ENCODE results near the gene ST3GAL5. TPM values are rescaled to one million over a fixed set of nuclear protein-coding genes. Genes with fewer than 3 reads are reported as not detected.

Gene ST3GAL5
- total and polyA plus RNA-seq, 7 donors: 2.8 to 24.2 (median 16.1) TPM

DNA sequence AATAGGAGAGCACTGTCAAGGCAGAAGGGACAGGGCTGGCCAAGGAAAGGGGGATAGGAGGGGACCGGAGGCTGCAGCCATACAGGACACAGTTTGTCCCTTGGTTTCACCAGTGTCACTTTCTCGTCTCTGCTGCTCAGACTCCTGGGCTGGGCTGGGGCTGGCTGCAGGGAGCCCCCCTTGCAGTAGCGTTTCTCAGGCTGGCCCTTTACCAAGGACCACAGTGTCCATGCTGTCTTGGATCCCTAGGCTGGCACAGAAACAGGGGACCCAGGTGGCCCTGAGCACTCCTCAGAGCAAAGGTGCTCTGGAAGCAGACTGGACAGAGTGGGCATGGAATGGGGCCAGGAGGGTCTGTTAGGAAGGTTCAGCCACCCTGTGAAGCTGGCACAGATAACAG lies 100.2 kb downstream of the ST3GAL5 start:
- Histone ChIP-seq H3K27me3 (no peaks in the 10 kb centered on the region), H3K9me3 (no peaks in the 10 kb centered on the region), H3K36me3 (peaks cover 0 to 13% (median 0%) of the 10 kb centered on the region in 4 donors), H3K4me1 (peaks cover 0 to 51% (median 44%) of the 10 kb centered on the region in 4 donors), H3K4me3 (no peak overlapping the region), H3K27ac (no peak overlapping the region)
- 76 to 92% methylated on average over 3 of the region's 3 CpGs for WGBS, 2 donors
- intact Hi-C loops (cut with DNase I): loop anchor here (5.0 kb wide), 1 partner anchor 41 kb away; no protein-coding TSS in a partner anchor
- TF ChIP-seq, protein P1, sequence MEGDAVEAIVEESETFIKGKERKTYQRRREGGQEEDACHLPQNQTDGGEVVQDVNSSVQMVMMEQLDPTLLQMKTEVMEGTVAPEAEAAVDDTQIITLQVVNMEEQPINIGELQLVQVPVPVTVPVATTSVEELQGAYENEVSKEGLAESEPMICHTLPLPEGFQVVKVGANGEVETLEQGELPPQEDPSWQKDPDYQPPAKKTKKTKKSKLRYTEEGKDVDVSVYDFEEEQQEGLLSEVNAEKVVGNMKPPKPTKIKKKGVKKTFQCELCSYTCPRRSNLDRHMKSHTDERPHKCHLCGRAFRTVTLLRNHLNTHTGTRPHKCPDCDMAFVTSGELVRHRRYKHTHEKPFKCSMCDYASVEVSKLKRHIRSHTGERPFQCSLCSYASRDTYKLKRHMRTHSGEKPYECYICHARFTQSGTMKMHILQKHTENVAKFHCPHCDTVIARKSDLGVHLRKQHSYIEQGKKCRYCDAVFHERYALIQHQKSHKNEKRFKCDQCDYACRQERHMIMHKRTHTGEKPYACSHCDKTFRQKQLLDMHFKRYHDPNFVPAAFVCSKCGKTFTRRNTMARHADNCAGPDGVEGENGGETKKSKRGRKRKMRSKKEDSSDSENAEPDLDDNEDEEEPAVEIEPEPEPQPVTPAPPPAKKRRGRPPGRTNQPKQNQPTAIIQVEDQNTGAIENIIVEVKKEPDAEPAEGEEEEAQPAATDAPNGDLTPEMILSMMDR (IDR thresholded peaks at IDR 0.05): no peak
- no peak for TF ChIP-seq EP300 (IDR thresholded peaks at IDR 0.05)
- no peak for TF ChIP-seq POLR2A (IDR thresholded peaks at IDR 0.05)
- no peak for TF ChIP-seq POLR2AphosphoS5 (IDR thresholded peaks at IDR 0.05)
- DNase-seq: peak; percentile 45

DNA sequence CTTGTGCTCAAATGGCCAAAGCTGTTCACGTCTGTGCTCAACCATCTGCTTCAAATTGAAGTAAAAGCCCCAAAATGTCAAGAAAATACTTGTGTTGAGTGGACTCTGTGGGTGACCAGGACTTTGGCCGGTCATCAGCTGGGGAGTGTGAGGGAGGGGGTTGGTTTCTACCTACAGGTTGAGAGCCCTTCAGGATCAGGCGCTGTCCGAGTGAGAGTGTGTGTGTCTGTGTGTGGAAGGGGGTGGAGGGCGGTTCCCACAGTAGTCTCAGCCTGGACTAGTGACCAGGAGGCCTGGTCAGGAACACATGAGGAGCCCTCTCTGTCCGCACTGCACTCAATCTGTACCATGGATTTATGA lies 100.8 kb downstream of the ST3GAL5 start:
- DNase-seq: peak; percentile 49
- Histone ChIP-seq H3K9me3 (no peaks in the 10 kb centered on the region), H3K27ac (no peak overlapping the region), H3K4me3 (no peak overlapping the region), H3K4me1 (peaks cover 0 to 47% (median 39%) of the 10 kb centered on the region in 4 donors), H3K27me3 (no peaks in the 10 kb centered on the region), H3K36me3 (peaks cover 0 to 13% (median 0%) of the 10 kb centered on the region in 4 donors)
- intact Hi-C loops (cut with DNase I): loop anchor here (5.0 kb wide), 1 partner anchor 41 kb away; no protein-coding TSS in a partner anchor
- WGBS, 2 donors: 93 to 95% methylated on average over 6 of the region's 6 CpGs
- no peak for TF ChIP-seq POLR2AphosphoS5 (IDR thresholded peaks at IDR 0.05)
- no peak for TF ChIP-seq POLR2A (IDR thresholded peaks at IDR 0.05)
- TF ChIP-seq, protein P1 (IDR thresholded peaks at IDR 0.05): no peak

DNA sequence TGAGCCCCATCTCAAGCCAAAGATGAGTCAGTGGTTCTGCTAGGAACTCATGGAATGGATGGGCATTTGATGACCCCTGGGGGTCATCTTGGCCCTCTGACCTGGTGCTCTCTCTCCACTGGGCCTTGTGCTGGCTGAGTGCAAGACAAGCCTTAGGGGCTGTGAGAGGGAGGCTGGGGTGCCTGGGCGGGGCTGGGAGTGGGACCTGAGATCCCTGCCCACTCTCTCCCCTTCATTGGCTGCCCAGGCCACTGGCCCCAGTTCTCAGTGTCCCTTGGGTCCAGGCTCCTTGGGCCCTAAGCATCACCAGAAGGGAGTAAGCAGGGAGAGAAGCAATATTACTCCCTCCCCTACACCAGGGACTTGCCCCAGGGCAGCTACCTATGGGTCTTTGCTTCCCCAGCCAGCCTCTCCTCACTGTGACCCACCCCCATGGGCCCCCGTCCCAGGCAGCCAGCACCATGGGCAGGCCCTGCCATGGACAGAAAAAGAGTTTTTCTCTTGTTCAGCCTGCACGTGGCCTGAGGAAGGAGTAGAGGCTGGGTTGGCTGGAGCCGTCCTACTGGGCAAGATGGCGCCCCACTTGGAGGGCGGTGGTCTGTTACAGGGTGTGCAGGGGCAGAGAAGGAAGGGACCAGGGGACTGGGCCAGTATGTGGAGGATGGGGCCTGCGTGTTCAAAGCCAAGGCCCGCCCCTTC lies 101.4 kb downstream of the ST3GAL5 start:
- DNase-seq: peak; percentile 57
- H3K36me3 ChIP-seq: peaks cover 0 to 13% (median 0%) of the 10 kb centered on the region in 4 donors
- no peaks in the 10 kb centered on the region for H3K9me3 ChIP-seq
- H3K27me3 ChIP-seq: no peaks in the 10 kb centered on the region
- H3K4me1 ChIP-seq: peaks cover 0 to 41% (median 33%) of the 10 kb centered on the region in 4 donors
- intact Hi-C loops (cut with DNase I): loop anchor here (5.0 kb wide), 1 partner anchor 40 kb away; no protein-coding TSS in a partner anchor
- no peak overlapping the region for H3K4me3 ChIP-seq
- no peak for TF ChIP-seq EP300 (IDR thresholded peaks at IDR 0.05)
- 88 to 96% methylated on average over 8 of the region's 8 CpGs for WGBS, 2 donors
- no peak overlapping the region for H3K27ac ChIP-seq

Small RNAs within 50 kb of the gene (small RNA-seq; reads per million reads assigned to genes)
- 0 reads per million in 3 donors for gene RN7SKP83

Other genes starting within 250 kb of the ST3GAL5 start
- gene SFTPB, start 220.8 kb downstream of the ST3GAL5 start, total RNA-seq: not detected
- gene SFTPB, start 220.8 kb downstream of the ST3GAL5 start, polyA plus RNA-seq: 10 to 100 TPM in 1 of 3 donors, under 1 TPM in 1, not detected in 1; 0.57 to 23.4 TPM
- gene GNLY, start 194.6 kb downstream of the ST3GAL5 start, total RNA-seq: 1 to 10 TPM in 1 of 4 donors, not detected in 3; 1.6 TPM
- gene GNLY, start 194.6 kb downstream of the ST3GAL5 start, polyA plus RNA-seq: 10 to 100 TPM in 1 of 3 donors, 1 to 10 TPM in 2; 2.4 to 13.9 (median 4.2) TPM
- 10 to 100 TPM; 12.4 to 20.6 (median 18.1) TPM for gene ATOH8, start 135.0 kb downstream of the ST3GAL5 start, total RNA-seq
- 1 to 10 TPM; 1.6 to 9.4 (median 6.6) TPM for gene ATOH8, start 135.0 kb downstream of the ST3GAL5 start, polyA plus RNA-seq
- 10 to 100 TPM in 3 of 4 donors, 1 to 10 TPM in 1; 7.1 to 17.9 (median 12.7) TPM for gene POLR1A, start 216.9 kb upstream of the ST3GAL5 start, total RNA-seq
- 10 to 100 TPM in 1 of 3 donors, 1 to 10 TPM in 2; 1.2 to 10.1 (median 2.3) TPM for gene POLR1A, start 216.9 kb upstream of the ST3GAL5 start, polyA plus RNA-seq
- 10 to 100 TPM; 44.9 to 94.2 (median 58.7) TPM for gene PTCD3, start 217.2 kb upstream of the ST3GAL5 start, total RNA-seq
- gene PTCD3, start 217.2 kb upstream of the ST3GAL5 start, polyA plus RNA-seq: 10 to 100 TPM in 2 of 3 donors, 1 to 10 TPM in 1; 7.8 to 31.8 (median 16.6) TPM

Measured in sigmoid colon (tissue), 7 donors.